HG03175 (cell line): ENCODE data around the gene ARHGAP40.
"Not testable (repeated sequence)": the region's sequence is repeated elsewhere in the genome, so short reads cannot be mapped to it uniquely, and the experiment has no call there.

Experiments used
- ATAC-seq: cut with Tn5 transposase; IDR thresholded peaks from one replicate; pipeline ENCODE4 v1.9.1; 2021; ENCODE audit warnings: mild to moderate bottlenecking, moderate library complexity; ENCODE audit not compliant: unreplicated experiment

ARHGAP40 gene

DNA sequence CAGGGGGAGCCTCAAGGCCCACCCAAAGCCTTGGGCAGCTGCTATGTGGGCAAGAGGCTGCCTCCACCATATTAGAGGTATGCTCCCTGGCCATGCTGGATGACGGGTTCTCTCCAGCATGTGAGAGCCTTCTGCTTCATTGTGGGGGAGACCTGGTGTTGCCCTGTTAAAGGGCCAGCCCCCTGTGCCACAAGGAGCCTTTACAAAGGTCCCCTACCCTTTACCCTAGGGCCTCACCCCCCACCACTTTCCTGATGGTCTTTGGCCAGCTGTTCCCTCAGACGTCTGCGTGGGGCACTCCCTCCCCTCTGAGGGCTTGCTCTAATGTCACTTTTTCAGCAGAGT, 15.5 kb upstream of the ARHGAP40 start:
- ATAC-seq: no peak

DNA sequence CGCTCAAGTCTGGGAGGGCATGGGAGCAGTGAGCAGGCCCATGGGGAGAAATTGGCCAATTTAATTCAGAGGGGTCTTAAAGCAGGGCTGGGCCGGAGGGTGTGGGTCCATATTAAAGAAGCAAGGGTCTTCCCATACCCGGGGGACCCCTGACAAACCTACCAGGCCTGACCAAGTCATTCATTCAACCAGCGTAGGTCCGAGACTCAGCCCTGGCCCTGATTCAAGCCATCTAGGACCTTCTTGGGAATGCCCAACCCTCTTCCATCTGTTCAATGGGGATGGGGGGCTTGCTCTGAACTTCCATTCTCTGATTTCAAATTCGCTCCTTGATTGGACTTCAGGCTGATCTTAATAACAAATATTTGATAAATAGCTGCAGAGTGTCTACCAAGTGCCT, 13.3 kb upstream of the ARHGAP40 start:
- ATAC-seq: no peak

DNA sequence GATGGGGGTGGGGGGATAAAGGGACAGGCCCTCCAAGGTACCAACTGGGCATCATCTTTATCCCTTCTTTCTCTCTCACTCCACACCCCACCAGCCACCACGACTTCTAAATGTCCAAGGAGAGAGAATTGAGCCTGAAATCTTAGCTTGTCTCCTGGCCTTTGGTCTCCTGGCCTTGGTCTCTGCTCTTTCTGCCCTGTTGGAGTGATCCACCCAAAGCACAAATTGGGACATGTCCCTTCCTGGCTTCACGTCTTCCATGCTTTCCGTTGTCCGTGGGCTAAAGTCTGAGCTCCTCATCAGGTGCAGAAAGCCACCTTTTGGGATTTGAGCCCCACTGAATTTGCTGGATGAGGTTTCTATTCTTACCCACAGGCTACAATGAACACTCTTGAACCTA, 12.3 kb upstream of the ARHGAP40 start:
- no peak for ATAC-seq

- ATAC-seq: no peak
These were observed 11.5 kb upstream of the ARHGAP40 start for GRCh38 chr20:38589967-38590675.

- no peak for ATAC-seq
These were observed 10.7 kb upstream of the ARHGAP40 start for GRCh38 chr20:38590676-38591473.

GRCh38 chr20:38591474-38592410, 9.9 kb upstream of the ARHGAP40 start:
- no peak for ATAC-seq

DNA sequence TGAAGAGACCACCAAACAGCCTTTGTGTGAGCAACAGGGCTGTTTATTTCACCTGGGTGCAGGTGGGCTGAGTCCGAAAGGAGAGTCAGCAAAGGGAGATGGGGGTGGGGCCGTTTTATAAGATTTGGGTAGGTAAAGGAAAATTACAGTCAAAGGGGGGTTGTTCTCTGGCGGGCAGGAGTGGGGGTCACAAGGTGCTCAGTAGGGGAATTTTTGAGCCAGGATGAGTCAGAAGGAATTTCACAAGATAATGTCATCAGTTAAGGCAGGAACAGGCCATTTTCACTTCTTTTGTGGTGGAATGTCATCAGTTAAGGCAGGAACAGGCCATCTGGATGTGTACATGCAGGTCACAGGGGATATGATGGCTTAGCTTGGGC, 9.2 kb upstream of the ARHGAP40 start:
- not testable (repeated sequence) for ATAC-seq

DNA sequence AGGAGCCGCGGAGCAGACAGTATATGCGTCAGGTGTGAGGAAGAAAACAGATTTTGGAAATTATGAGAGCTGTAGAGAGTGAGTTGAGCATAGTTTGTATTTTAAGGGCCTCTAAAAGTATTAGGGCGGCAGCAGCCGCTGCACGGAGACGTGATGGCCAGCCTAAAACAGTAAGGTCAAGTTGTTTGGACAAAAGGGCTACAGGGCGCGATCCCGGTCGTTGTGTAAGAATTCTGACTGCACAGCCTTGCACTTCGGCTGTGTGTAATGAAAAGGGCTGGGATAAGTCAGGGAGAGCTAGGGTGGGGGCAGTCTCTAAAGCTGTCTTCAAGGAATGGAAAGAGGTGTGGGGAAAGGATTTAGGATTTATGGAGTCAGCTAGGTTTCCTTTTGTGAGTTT, 7.3 kb upstream of the ARHGAP40 start:
- ATAC-seq: not testable (repeated sequence)

GRCh38 chr20:38595886-38596285, 5.7 kb upstream of the ARHGAP40 start:
- ATAC-seq: not testable (repeated sequence)

- no peak for ATAC-seq
These were observed 2.2 kb upstream of the ARHGAP40 start for GRCh38 chr20:38599410-38599882.

DNA sequence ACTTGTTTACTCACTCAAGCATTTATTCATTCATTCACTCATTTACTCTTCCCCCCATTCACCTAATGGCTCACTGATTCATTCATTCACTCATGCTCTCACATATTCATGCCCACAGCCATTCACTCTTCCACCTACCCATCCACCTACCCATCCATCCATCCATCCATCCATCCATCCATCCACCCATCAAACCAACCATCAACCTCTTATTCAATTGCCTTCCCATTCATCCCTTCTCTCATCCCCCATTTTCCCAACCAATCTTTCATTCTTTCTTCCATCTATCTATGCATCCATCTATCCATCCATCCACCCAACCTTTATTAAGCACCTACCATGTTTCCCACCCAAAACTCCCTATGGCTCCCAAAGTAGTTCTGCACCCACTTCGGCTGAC, 1.6 kb upstream of the ARHGAP40 start:
- ATAC-seq: no peak

- no peak for ATAC-seq
These were observed 574 bp downstream of the ARHGAP40 start for GRCh38 chr20:38602185-38602581.

- no peak for ATAC-seq
These were observed 1.7 kb downstream of the ARHGAP40 start for GRCh38 chr20:38603286-38603685.

- no peak for ATAC-seq
These were observed 3.3 kb downstream of the ARHGAP40 start for GRCh38 chr20:38604873-38605303.

DNA sequence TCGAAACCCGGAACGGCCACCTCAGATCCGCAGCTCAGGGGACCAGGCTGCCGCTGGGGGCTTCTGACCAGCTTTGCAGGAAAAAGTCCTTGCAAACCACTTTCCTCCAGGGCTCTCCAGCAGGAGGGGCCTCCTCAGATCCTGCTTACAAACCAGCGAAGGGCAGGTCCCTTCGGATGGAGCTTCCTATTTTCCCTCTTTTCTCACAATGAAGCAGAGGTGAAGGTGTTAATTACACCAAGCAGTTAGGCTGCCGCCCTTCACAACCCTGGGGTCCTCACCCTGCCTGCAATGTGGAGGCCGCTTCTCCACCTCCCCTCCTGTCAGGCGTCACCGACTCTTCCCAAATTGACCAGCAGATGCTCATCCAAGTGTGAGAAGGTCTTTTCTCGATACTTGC, 5.7 kb downstream of the ARHGAP40 start:
- ATAC-seq: no peak

DNA sequence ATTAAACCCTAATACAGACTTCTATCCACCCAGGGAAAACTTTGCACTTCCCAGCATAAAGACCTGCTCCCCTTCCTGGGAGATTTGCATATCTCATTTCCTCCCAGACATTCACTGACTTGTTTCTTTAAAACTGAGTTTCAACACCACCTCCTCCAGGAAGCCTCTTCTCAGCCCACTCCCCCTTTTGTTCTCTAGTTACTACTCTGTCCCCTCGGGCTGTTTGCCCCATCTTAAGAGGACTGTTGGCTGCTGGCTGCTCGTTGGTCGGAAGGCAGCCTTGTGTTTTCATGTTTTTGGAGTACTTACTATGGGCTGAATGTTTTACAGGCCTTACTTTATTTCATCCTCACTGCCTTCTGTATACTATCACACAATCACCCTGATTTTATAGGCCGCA, 6.6 kb downstream of the ARHGAP40 start:
- ATAC-seq: no peak

GRCh38 chr20:38609815-38610214, 8.2 kb downstream of the ARHGAP40 start:
- no peak for ATAC-seq

DNA sequence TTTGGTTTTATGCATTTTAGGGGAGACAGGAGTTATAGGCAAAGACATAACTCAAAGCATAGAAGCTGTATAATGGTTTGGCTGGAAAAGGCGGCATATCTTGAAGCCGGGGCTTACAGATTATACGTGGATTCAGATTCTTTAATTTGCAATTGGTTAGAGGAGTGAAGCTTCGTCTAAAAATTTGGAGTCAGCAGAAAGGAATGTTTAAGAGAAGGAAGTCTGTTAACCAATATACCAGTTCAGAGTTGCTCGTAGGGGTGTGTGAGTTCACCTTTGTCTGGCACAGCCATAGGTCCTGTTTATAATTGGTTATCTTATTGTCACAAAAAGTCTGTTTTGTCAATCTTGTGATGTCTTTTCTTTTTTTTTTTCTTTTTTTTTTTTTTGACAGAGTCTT, 8.9 kb downstream of the ARHGAP40 start:
- no peak for ATAC-seq

DNA sequence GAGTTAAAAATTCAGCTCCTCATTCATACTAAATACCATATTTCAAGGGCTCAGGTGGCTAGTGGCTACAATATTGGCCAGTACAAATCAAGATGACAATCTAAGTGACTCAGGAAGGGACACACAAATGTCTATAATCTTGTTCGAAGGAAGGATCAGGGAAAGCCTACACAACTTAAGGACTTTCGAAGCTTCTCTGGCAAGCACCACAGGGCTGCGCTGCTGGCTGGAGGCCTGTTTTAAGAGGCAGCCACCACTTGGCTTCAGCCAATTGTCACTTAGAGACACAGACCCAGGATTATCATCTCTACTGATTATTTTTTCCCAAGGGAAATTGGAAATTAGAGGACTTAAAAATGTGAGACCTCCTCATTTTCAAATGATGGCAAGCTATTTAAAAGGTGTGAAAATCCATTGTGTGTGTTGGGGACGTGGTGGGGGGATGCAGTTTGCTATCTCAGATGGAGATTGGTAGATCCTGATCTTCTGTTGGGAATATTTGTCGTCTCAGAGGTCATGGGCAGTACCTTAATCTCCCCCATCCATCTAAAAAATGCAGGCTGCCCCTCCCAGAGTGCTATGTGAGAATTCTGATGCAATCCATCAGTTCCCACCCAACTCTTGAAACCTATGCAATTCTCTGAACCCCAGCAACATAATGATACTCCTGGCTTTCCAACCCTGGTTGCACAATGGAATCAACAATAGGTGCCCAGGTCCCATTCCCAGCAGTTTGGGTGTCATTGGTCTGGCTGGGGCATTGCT, 11.3 kb downstream of the ARHGAP40 start:
- ATAC-seq: no peak

DNA sequence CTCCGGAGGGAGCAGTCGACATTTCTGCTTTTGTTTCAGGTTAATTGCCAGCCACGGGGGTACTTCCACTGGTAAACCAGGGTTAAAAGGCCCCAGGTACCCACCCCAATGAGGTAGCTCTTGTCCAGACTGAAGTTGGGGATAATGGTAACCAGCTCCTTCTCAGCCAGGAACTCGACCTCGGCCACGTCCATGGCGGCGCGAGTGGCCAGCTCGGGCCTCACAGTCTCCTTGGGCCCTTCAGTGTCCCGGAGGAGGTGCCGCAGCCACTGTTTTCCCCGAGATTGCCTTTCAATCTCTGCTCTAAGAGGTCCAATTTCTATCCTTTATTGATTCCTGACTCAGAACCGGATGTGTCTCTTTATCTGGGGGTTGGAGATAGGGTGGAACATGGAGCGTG, 13.7 kb downstream of the ARHGAP40 start:
- no peak for ATAC-seq

GRCh38 chr20:38616457-38616856, 14.8 kb downstream of the ARHGAP40 start:
- no peak for ATAC-seq
